HG02610 (cell line): ENCODE measurements around the gene UBE3A.
"Not testable (repeated sequence)": the region's sequence is repeated elsewhere in the genome, so short reads cannot be mapped to it uniquely, and the experiment has no call there.

ENCODE experiments used
- ATAC-seq: cut with Tn5 transposase; IDR thresholded peaks from one replicate; pipeline ENCODE4 v1.9.1; 2021; ENCODE audit warnings: mild to moderate bottlenecking, moderate library complexity; ENCODE audit not compliant: unreplicated experiment

The UBE3A gene

DNA sequence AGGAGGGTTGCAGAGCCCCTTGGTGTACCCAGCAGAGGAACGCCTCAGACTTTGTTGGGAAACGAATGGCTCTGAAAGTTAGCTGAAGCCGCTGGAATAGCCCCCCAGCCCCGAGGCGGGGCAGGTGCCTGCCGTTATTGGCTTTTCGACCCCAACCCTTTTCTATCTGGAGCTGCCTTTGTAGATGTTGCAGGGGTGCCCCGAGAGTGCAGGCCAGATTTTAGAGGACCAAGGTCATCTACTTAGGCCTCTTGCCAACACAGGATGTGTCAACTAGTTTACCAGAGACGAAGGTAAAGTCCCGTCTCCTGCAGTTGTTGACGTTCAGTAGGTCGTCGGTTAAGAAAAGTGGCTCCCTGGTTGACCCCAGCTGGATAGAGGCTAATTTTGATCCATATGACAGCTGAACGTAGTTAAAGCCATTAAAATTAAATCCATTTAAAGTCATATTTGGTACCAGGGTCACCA is 579 bp upstream of the UBE3A start:
- peak; percentile 3 for ATAC-seq

GRCh38 chr15:25437777-25438600 is 835 bp downstream of the UBE3A start:
- peak; percentile 41 for ATAC-seq

- ATAC-seq: no peak
These were observed 2.1 kb downstream of the UBE3A start for GRCh38 chr15:25436707-25437106.

DNA sequence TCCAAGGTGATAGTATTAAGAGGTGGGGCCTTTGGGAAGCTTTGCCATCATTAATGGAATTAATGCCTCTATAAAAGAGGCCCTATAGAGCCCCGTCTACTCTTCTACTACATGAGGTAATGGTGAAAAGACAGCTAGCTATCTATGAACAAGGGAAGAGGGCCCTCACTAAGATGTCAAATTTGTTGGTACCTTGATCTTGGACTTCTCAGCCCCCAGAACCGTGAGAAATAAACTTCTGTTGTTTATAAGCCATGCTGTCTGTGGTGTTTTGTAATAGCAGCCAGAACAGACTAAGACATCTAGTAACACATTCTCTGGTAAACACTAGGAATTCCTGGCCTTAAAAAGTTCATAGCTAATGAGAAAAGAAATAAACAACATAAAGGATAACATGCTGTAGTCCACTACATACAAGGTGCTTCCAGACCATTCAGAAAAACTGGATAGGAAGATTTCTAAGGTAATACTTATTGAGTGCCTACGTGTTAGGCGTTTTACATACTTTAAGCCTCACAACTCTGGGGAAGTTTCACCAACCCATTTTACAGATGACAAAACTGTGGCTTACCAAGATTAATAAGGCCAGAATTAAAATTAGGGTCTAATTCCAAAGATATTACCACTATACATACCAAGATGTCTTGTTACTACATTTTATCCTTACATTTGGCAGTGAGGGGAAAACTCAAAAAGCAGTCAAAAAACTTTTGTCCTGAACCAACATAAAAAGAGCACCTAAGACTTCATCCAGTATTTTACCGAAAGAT is 3.2 kb downstream of the UBE3A start:
- no peak for ATAC-seq

GRCh38 chr15:25433118-25433865 is 5.5 kb downstream of the UBE3A start:
- ATAC-seq: no peak

- ATAC-seq: no peak
These were observed 6.8 kb downstream of the UBE3A start for GRCh38 chr15:25431836-25432561.

DNA sequence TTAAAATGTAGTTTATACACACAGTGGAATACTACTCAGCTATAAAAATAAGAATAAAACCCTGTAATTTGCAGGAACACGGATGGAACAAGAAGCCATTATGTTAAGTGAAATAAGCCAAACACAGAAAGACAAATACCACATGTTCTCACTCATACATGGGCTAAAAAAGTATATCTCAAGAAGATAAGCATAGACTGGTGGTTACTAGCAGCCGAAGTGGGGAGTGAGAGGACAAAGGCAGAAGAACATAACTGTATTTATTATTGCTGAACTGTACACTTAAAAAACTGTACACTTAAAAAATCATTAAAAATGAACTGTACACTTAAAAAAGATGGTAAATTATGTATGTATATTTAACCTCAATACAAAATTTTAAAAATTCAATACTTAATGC is 11.0 kb downstream of the UBE3A start:
- no peak for ATAC-seq

GRCh38 chr15:25426896-25427610 is 11.8 kb downstream of the UBE3A start:
- no peak for ATAC-seq

DNA sequence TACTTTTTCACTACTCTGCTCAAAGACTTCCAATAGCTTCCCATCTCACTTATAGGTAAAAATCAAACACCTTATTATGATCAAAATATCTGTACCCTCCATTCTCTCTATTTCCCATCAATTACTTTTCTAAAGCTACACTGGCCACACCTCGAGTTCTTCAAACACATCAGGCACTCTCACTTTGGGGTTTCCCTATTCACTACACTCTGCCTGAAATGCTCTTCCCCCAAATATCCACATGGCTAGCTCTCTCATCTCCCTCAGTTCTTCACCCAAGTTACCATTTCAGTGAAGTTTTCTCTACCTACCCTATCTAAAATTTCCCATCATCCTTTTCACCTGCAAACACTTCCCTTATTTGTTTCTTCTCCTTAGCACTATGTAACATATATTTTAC is 14.8 kb downstream of the UBE3A start:
- ATAC-seq: no peak

DNA sequence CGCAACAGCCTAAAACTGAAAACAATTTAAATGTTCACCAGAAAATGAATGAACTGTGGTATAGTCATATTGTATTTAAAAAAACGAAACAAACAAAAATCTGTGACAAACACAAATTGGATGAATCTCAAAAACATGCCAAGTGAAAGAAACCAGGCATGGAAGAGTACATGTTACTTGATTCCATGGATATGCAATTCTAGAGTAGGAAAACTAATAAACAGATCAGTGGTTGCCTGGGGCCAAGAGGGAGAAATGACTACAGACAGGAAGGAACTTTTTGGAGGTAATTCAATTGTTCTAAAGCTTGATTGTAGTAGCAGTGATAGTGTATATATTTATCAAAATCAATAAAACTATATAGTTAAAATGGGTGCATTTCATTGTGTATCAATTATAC is 16.8 kb downstream of the UBE3A start:
- ATAC-seq: no peak

DNA sequence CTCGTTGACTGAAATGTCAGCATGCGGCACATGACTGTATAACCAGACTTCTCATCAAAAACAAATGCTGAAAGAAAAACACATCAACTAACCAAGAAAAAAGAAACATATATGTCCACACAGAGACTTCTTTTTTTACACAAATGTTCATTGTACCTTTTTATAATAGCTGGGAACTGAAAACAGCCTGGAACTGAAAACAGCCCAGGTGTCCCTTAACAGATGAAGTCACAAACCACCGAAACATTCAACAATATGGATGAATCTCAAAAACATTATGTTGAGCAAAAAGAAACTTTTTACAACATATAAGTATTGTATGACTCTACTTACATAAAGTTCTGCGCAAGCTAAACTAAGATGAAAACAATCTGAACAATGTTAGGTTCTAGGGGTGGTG is 20.6 kb downstream of the UBE3A start:
- no peak for ATAC-seq

- no peak for ATAC-seq
These were observed 21.2 kb downstream of the UBE3A start for GRCh38 chr15:25417604-25418003.

DNA sequence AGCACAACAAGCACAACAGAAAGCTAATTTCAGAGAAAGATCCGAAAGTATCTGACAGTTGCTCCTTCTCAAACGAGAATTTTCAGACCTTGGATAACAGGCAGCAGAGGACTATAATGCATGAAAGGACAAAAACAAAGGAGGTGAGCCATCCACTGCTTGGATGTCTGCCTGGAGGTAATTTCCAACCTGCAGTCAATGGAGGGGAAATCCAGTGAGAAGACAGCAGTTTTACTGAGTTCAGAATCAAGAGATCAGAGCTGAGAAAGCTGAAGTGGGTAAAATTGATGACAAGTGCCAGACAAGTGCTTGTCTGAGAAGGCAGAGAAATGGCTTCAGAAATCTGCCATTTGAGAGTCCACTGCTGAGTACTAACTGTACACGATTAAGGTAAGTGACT is 22.1 kb downstream of the UBE3A start:
- ATAC-seq: peak; percentile 80

- no peak for ATAC-seq
These were observed 23.1 kb downstream of the UBE3A start for GRCh38 chr15:25415707-25416106.

- no peak for ATAC-seq
These were observed 23.6 kb downstream of the UBE3A start for GRCh38 chr15:25415217-25415616.

GRCh38 chr15:25410649-25411048 is 28.2 kb downstream of the UBE3A start:
- no peak for ATAC-seq

DNA sequence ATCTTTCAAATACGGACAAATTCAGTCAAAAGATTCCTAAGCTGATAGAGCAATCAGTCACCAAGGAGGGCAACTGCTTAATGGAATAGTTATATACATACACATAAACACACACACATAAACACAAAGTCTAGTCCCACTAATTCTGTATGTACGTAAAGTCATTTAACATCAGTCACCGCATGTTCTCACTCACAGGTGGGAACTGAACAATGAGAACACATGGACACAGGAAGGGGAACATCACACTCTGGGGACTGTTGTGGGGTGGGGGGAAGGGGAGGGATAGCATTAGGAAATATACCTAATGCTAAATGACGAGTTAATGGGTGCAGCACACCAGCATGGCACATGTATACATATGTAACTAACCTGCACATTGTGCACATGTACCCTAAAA is 29.1 kb downstream of the UBE3A start:
- not testable (repeated sequence) for ATAC-seq

- no peak for ATAC-seq
These were observed 29.9 kb downstream of the UBE3A start for GRCh38 chr15:25408929-25409328.

- no peak for ATAC-seq
These were observed 30.4 kb downstream of the UBE3A start for GRCh38 chr15:25408428-25408827.

DNA sequence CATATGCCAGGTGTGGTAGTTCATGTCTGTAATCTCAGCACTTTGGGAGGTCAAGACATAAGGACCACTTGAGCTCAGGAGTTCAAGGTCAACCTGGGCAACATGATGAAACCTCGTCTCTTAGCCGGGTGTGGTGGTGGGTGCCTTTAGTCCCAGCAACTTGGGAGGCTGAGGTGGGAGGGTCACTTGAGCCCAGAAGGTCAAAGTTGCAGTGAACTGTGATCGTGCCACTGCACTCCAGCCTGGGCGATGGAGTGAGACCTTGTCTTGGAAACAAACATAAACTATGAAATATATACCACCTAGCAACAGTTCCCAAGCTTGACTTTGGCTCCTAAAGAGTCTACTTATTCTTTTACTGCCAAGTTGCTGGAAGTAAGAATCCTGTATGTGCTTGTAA is 30.9 kb downstream of the UBE3A start:
- no peak for ATAC-seq
